ENCODE measurements around the gene TFDP3.

The TFDP3 gene

GRCh38 chrX:133213117-133213516 is 5.0 kb downstream of the TFDP3 start:
- Mint-ChIP-seq H3K4me3 (no peak overlapping the region), H3K9me3 (no peaks in the 10 kb centered on the region), H3K4me1 (no peaks in the 10 kb centered on the region), H3K27ac (no peak overlapping the region), H3K36me3 (no peaks in the 10 kb centered on the region)
- ATAC-seq (no peak), DNase-seq (ENCODE audit: low spot score in 2 of 2) (no peak)

GRCh38 chrX:133207751-133208150 is 10.4 kb downstream of the TFDP3 start:
- no peak overlapping the region for H3K4me3 Mint-ChIP-seq
- H3K9me3 Mint-ChIP-seq = no peaks in the 10 kb centered on the region
- ATAC-seq (no peak), DNase-seq (ENCODE audit: low spot score in 2 of 2) (no peak)
- H3K36me3 Mint-ChIP-seq = no peaks in the 10 kb centered on the region
- no peaks in the 10 kb centered on the region for H3K4me1 Mint-ChIP-seq
- no peak overlapping the region for H3K27ac Mint-ChIP-seq

GRCh38 chrX:133191739-133192039 is 26.5 kb downstream of the TFDP3 start:
- Mint-ChIP-seq H3K36me3 (no peaks in the 10 kb centered on the region), H3K4me1 (no peaks in the 10 kb centered on the region), H3K27ac (no peak overlapping the region), H3K9me3 (no peaks in the 10 kb centered on the region), H3K4me3 (no peak overlapping the region)
- ATAC-seq = no peak
- DNase-seq (ENCODE audit: low spot score in 2 of 2) = no peak

DNA sequence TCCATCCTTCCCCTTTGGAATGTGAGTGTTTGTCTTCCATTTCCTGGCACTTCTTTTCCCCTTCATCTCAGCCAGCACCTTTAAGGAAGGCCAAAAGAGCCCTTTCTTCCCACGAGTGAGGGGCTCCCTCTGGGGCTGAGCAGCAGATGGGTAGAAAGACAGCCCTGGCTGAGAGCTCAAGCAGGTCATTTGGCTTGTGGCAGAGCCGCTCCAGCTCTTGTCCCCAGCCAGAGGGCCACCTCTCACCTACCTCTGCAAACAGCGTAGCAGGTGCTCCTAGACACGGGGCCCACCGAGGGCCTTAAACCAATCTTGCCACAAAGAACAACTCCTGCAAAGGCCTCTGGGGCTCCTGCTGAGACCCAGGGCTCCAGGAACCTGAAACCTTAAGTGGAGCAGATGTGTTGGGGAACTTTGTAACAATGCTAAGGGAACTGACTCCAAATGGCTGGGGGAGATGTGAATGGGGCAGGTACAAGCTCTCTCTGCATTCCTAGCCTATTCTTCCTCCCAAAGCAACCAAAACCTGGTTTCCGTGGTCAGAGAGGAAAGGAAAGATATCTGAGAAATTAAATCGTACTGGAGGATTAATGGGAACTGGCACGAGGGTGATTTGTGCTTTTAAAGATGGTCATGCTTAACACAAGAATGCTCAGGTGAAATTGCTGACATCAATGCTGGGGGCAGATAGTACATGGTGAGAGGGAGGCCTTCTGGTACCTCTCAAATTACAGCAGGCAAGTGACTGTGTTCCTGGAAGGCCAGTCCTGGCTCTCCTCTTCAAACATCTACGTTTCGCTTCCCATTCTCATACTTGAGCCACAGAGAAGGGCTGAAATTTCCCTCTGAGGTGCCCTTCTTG is 27.0 kb downstream of the TFDP3 start:
- H3K9me3 Mint-ChIP-seq = no peaks in the 10 kb centered on the region
- DNase-seq (ENCODE audit: low spot score in 2 of 2) (no peak), ATAC-seq (no peak)
- no peak overlapping the region for H3K27ac Mint-ChIP-seq
- no peaks in the 10 kb centered on the region for H3K36me3 Mint-ChIP-seq
- H3K4me1 Mint-ChIP-seq = no peaks in the 10 kb centered on the region
- no peak overlapping the region for H3K4me3 Mint-ChIP-seq

- no peak overlapping the region for H3K4me3 Mint-ChIP-seq
- no peaks in the 10 kb centered on the region for H3K4me1 Mint-ChIP-seq
- DNase-seq (ENCODE audit: low spot score in 2 of 2) (no peak), ATAC-seq (no peak)
- no peaks in the 10 kb centered on the region for H3K9me3 Mint-ChIP-seq
- no peak overlapping the region for H3K27ac Mint-ChIP-seq
- no peaks in the 10 kb centered on the region for H3K36me3 Mint-ChIP-seq
These were observed 29.0 kb downstream of the TFDP3 start for GRCh38 chrX:133189195-133189594.

DNA sequence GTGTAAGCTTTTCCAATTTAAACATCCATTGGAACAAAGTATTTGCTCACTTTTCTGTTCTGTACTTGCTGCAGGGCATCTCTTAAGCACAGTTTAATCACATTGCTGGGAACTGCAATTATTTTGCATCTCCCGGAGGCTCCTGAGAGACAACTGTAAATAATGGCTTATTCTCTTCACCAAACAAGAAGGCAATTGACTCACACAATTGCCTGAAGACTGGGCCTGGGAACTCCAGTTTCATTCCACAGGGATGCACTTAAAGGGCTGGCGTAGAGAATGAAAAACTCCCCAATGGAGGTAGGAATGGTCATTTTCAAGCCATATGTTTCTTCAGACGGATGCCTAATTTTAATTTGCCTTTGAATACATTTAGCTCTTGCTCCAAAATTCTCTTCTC is 29.5 kb downstream of the TFDP3 start:
- Mint-ChIP-seq H3K27ac (no peak overlapping the region), H3K4me1 (no peaks in the 10 kb centered on the region), H3K9me3 (no peaks in the 10 kb centered on the region), H3K4me3 (no peak overlapping the region), H3K36me3 (no peaks in the 10 kb centered on the region)
- ATAC-seq = no peak
- DNase-seq (ENCODE audit: low spot score in 2 of 2) = no peak

- no peak for ATAC-seq
- Mint-ChIP-seq H3K36me3 (no peaks in the 10 kb centered on the region), H3K27ac (no peak overlapping the region), H3K9me3 (no peaks in the 10 kb centered on the region), H3K4me1 (no peaks in the 10 kb centered on the region), H3K4me3 (no peak overlapping the region)
- DNase-seq (ENCODE audit: low spot score in 2 of 2) = no peak
These were observed 32.2 kb downstream of the TFDP3 start for GRCh38 chrX:133185938-133186337.

DNA sequence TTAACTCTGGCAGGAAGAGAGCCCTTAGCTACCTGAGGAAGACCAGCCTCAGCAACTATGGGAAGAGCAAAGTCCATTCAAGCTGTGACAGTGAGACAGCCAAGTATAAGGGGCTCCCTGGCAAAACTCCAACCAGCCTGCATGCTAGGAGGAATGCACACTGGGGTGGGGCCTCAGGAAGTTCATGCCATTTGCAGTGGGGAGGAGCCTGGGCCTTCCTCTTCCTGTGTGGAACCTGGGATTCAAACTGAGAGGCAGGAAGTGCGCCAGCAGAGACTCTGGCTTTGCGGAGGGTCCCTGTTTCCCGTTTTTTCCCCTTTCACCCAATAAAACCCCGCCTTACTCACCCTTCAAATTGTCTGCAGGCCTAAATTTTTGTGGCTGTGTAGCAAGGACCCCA is 33.0 kb downstream of the TFDP3 start:
- Mint-ChIP-seq H3K4me3 (no peak overlapping the region), H3K36me3 (no peaks in the 10 kb centered on the region)
- no peak for ATAC-seq

GRCh38 chrX:133183806-133184205 is 34.3 kb downstream of the TFDP3 start:
- H3K36me3 Mint-ChIP-seq = no peaks in the 10 kb centered on the region

More for the DNA sequence above, 33.0 kb downstream of the TFDP3 start:
- Mint-ChIP-seq H3K27ac (no peak overlapping the region), H3K4me1 (no peaks in the 10 kb centered on the region), H3K9me3 (no peaks in the 10 kb centered on the region)
- no peak for DNase-seq (ENCODE audit: low spot score in 2 of 2)

GRCh38 chrX:133179500-133179899 is 38.7 kb downstream of the TFDP3 start:
- H3K4me1 Mint-ChIP-seq = no peaks in the 10 kb centered on the region
- no peak overlapping the region for H3K27ac Mint-ChIP-seq
- H3K36me3 Mint-ChIP-seq = no peaks in the 10 kb centered on the region
- ATAC-seq (no peak), DNase-seq (ENCODE audit: low spot score in 2 of 2) (no peak)
- H3K4me3 Mint-ChIP-seq = no peak overlapping the region
- H3K9me3 Mint-ChIP-seq = no peaks in the 10 kb centered on the region

More at GRCh38 chrX:133183806-133184205, 34.3 kb downstream of the TFDP3 start:
- no peak for ATAC-seq
- no peak overlapping the region for H3K27ac Mint-ChIP-seq
- no peaks in the 10 kb centered on the region for H3K9me3 Mint-ChIP-seq
- no peaks in the 10 kb centered on the region for H3K4me1 Mint-ChIP-seq
- no peak for DNase-seq (ENCODE audit: low spot score in 2 of 2)
- H3K4me3 Mint-ChIP-seq = no peak overlapping the region

GRCh38 chrX:133177202-133177601 is 41.0 kb downstream of the TFDP3 start:
- no peak for ATAC-seq
- H3K9me3 Mint-ChIP-seq = no peaks in the 10 kb centered on the region
- no peak overlapping the region for H3K4me3 Mint-ChIP-seq
- H3K36me3 Mint-ChIP-seq = no peaks in the 10 kb centered on the region
- no peaks in the 10 kb centered on the region for H3K4me1 Mint-ChIP-seq
- no peak overlapping the region for H3K27ac Mint-ChIP-seq
- no peak for DNase-seq (ENCODE audit: low spot score in 2 of 2)

GRCh38 chrX:133175605-133176004 is 42.5 kb downstream of the TFDP3 start:
- H3K4me3 Mint-ChIP-seq = no peak overlapping the region

GRCh38 chrX:133175162-133175561 is 43.0 kb downstream of the TFDP3 start:
- H3K27ac Mint-ChIP-seq = no peak overlapping the region
- no peaks in the 10 kb centered on the region for H3K36me3 Mint-ChIP-seq
- H3K4me3 Mint-ChIP-seq = no peak overlapping the region
- no peaks in the 10 kb centered on the region for H3K4me1 Mint-ChIP-seq
- no peak for ATAC-seq
- no peaks in the 10 kb centered on the region for H3K9me3 Mint-ChIP-seq
- DNase-seq (ENCODE audit: low spot score in 2 of 2) = no peak

More at GRCh38 chrX:133175605-133176004, 42.5 kb downstream of the TFDP3 start:
- H3K36me3 Mint-ChIP-seq = no peaks in the 10 kb centered on the region
- H3K9me3 Mint-ChIP-seq = no peaks in the 10 kb centered on the region
- no peaks in the 10 kb centered on the region for H3K4me1 Mint-ChIP-seq
- no peak for DNase-seq (ENCODE audit: low spot score in 2 of 2)
- no peak overlapping the region for H3K27ac Mint-ChIP-seq
- no peak for ATAC-seq

- DNase-seq (ENCODE audit: low spot score in 2 of 2) (no peak), ATAC-seq (no peak)
- H3K36me3 Mint-ChIP-seq = no peaks in the 10 kb centered on the region
- no peaks in the 10 kb centered on the region for H3K9me3 Mint-ChIP-seq
- no peak overlapping the region for H3K4me3 Mint-ChIP-seq
- no peak overlapping the region for H3K27ac Mint-ChIP-seq
- H3K4me1 Mint-ChIP-seq = no peaks in the 10 kb centered on the region
These were observed 46.0 kb downstream of the TFDP3 start for GRCh38 chrX:133171962-133172708.

Data from stimulated activated effector memory CD8-positive, alpha-beta T cell treated with anti-CD3 and anti-CD28 coated beads, Interleukin-12 subunit alpha, Interleukin-12 subunit beta, amount 100 ng/mL, for 72 hours (primary cell).